HG03558 (cell line): ENCODE data around the gene ZNF451.

Experiments
- ATAC-seq: cut with Tn5 transposase; IDR thresholded peaks from one replicate; pipeline ENCODE4 v1.9.1; 2021; ENCODE audit warnings: moderate number of reproducible peaks; ENCODE audit not compliant: unreplicated experiment; ENCODE audit errors: extremely low read depth

Gene ZNF451

GRCh38 chr6:57143690-57144089 lies 53.7 kb downstream of the ZNF451 start:
- ATAC-seq = no peak

GRCh38 chr6:57147401-57147800 lies 57.4 kb downstream of the ZNF451 start:
- no peak for ATAC-seq

- ATAC-seq = no peak
These were observed 58.2 kb downstream of the ZNF451 start for GRCh38 chr6:57147955-57148858.

DNA sequence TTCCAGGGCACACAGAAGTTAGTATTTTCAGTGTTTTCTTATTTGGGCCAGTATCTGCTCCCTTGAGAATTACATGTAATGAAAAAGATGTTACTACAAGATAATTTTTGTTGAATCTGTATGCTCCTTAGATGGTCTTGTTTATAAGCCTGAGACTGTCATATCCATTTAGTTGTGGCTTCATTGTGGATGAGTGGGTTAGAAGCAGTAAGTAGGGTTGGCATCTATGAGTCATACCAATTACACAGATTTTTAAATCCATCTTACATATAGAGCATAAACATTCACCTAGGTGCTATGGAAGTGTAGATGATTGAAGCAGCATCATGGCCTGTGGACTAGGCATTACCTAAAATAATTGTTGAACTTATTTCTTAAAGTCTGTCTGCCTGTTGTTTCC lies 68.7 kb downstream of the ZNF451 start:
- ATAC-seq = no peak

GRCh38 chr6:57159127-57159526 lies 69.1 kb downstream of the ZNF451 start:
- no peak for ATAC-seq

DNA sequence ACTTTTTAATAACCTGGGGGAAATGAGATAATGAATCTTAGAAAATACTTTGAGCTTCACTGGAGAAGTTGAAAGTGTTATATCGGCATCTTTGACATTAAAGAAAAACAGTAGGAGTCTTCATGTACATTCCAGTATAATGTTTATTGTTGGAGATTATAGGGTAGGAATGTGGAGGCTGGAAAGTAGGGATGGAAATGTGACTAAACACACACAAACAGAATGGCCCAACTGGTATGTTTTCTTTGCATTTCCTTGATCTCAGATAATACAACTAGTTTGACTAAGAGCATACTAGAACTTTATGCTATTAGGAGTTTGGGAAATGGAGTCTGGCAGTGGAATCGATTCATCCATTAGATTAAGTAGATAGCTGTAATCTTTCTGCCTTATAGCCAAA lies 72.0 kb downstream of the ZNF451 start:
- no peak for ATAC-seq

- ATAC-seq = no peak
These were observed 72.5 kb downstream of the ZNF451 start for GRCh38 chr6:57162516-57162915.

- ATAC-seq = no peak
These were observed 74.0 kb downstream of the ZNF451 start for GRCh38 chr6:57163956-57164355.

DNA sequence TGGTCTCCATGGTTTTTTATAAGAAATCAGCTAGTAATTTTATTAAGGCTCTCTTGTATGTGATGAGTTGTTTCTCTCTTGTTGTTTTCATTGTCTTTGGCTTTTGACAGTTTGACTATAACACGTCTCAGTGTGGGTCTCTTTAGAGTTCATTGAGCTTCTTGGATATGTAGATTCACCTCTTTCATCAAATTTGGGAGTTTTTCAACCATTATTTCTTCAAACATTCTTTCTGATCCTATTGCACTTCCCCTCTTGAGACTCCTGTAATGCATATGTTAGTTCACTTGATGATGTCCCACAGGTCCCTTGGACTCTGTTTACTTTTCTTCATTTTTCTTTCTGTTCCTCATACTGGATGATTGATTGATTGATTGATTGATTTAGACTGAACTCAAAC lies 75.1 kb downstream of the ZNF451 start:
- ATAC-seq = no peak

DNA sequence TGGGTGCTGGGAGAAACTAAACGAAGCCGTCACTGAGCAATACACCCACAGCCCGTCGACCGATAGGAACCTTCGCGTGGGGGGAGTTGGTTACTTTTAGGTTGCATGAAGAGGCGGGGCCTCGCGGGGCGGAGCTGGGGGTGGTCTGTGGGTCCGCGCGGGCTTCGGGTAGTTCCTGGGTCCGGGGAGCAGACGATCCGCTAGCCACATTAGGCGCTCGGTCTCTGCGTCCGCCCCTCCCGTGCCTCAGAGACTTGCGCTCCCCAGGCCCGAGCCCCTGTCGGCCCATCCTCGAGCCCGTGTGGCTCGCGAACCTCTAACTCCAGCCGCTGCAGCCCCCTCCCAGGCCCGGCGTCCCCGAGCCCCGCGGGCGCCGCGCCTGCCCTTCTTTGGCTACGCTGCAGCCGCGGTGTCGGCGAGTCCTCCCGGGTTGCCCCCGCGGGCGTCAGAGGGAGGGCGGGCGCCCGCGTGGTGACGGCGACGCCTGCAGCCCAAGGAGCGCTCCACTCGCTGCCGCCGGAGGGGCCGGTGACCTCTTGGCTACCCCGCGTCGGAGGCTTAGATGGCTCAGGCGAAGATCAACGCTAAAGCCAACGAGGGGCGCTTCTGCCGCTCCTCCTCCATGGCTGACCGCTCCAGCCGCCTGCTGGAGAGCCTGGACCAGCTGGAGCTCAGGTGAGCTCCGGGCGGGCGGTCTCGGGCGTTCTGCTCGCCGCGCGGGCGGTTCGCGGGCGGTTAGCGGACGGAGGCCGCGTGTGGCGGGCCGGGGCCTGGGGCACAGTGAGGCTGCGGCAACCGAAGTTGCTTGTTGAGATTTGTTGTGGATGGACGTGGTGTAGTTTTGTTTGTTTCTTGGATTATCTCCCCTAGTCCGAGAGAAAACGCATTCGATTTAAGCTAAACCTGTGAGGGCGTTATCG lies 82.4 kb downstream of the ZNF451 start, which contains the start of gene BAG2:
Gene BAG2 (plus strand): TSS at position 191 of the 920 bp plus-strand sequence. CDS start 372 bp downstream, at position 563.
- ATAC-seq = peak; percentile 75

- ATAC-seq = no peak
These were observed 83.3 kb downstream of the ZNF451 start for GRCh38 chr6:57173056-57173885.

DNA sequence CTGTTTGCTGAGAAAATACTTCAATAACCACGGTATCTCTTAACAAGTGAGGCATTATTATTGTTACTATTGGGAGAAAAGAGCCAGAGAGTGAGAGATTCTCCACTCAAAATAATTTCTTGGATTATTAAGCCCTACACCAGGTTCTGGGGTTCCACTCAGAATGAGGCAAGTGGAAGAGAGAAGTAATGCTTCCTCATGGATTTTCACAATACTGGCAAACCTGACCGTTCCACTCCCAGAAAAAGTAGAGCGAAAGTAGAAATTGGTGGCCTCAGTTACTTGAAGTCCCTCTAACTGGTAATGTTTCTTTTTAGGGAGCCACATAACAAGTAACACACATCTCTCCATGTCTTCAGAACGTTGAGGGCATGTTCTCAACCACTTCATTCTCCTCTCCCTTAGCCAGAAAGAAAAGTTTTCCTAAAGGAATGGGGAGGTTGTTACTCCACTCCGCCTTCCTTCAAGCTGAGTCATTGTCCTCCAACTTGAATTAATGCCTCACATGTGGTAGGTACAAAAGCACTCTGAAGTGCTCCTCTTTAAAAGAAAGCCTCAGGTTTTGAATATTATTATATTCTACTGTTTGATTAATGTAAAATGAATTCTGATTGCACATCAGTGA lies 84.0 kb downstream of the ZNF451 start:
- ATAC-seq = no peak

DNA sequence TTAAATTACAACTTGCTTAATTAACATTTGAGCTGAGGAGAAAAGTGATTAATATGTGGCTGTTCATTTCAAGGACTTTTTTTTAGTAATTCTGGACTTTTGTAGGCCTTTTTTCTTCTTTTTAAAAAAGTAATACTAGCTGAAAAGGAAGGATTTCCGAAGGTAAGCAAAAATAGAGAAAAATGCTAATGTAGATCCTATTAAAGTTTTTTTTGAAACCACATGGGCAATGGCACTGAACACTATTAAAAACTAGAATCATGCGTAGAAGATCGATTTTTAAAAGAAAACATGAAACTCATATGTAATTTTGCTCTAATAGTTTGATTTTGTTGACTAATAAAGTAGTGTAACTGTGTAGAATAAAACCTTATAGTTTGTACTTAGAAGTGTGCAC lies 84.5 kb downstream of the ZNF451 start:
- no peak for ATAC-seq

DNA sequence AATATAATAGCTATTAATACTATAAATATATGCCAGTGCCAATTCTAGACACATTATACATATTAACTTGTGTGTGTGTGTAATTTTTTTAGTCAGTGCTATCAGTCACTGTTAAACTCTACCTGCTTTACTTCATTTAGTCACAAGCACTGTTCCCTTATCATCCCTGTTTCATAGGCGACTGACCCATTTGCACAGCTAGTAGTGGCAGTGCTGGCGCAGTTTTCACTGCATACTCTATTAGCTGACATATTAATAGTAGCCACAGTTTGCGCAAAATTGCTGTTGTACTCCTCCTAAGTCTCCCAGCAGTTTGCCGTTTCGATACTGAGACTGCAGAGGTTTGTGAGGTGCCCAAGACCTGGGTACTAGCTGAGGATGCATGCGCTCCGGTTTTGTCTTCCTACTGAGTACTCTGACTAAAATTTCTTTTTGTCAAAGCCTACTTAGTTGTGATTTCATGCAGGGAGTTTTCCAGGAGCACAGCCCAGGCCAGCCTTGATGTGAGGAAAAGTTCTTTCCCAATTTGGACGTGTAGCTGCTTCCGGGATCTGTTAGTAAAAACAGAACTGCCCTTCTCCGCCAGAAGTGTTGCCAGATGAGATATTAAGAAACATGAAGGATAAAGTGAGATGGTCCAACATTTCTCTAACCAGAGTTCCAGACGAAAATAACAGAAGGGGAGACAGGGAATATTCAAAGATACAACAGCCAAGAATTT lies 87.7 kb downstream of the ZNF451 start:
- ATAC-seq = no peak

DNA sequence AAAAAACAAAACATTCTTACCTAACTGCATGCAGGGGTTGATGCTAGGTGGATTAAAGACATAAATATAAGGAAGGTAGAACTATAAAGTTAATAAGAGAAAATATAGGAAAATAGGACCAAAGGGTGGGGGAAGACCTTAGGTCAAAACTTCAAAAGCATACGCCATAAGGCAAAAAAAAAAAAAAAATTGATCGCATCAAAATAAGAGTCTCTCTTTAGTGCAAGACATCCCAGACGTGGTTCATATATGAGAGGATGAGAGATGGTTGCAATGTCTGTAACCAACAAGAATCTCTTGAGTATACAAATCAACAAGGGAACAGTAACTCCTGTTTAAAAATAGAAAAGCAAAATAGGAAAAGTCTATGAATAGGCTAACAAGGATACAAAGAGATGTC lies 90.6 kb downstream of the ZNF451 start:
- ATAC-seq = no peak

GRCh38 chr6:57182017-57182432 lies 92.0 kb downstream of the ZNF451 start:
- no peak for ATAC-seq

DNA sequence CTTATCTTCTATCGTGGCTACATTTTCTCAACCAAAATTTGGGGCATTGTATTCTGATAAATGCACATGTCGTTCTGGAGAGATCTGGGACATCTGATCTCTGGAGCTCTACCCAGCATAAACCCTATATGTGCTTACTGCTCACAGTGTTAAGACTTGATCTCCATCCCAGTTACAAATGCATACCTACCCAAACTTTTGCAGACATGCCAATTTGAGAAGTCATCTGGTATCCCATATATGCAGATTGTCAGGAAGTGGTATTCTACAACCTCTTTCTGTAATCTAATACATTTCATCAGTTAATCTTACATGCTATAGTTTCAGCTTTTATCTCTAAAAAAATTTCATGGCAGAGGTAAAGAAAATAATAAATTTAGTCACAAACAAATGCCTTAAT lies 93.3 kb downstream of the ZNF451 start:
- ATAC-seq = no peak

DNA sequence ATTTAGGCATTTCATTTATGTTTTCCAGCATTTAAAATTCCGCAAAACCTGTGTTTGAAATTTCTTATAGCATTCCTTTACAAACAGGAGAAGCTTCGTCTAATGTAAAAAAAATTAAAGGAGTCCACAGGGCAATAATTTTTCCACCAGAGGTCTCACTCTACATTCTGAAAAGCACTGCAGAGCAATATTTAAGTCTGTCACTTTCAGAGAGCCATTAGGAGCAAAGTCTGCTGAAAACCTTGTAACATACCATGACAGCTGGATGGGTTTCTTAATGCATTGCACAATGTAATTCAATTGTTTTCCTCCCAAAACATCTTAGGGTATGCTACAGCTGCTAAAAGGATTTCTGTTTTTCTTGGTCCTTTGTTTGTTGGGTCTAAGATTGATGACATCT lies 100.2 kb downstream of the ZNF451 start:
- ATAC-seq = no peak

- no peak for ATAC-seq
These were observed 103.2 kb downstream of the ZNF451 start for GRCh38 chr6:57193177-57193576.
